HCT116 (cell line): ENCODE measurements around the gene TP53AIP1. TPM values are rescaled to one million over a fixed set of nuclear protein-coding genes. Genes with fewer than 3 reads are reported as not detected.

ENCODE experiments used
- ATAC-seq: fragments of 200-7000 bp; cut with Tn5 transposase; 2 replicates; pipeline ENCODE4 v1.9.1; 2020; ENCODE audit warnings: mild to moderate bottlenecking, moderate library complexity
- BruUV-seq: library from RNA; stranded (reverse); fragments of 400-500 nt; replicated peaks from 2 replicates; lab custom pipeline; 2021; lab: Mats Ljungman, UMichigan
- CTCF ChIA-PET: fragments of 300-600 bp; sonication (Branson Sonifier 250); formaldehyde crosslinking; loops from one replicate; lab custom pipeline; 2021; ENCODE audit warnings: antibody characterized with exemption; lab: Charles Lee
- POLR2A ChIA-PET: fragments of 300-600, 350-600 bp; sonication (Branson Sonifier 250); formaldehyde crosslinking; loops from one replicate; lab custom pipeline; 2021; ENCODE audit warnings: antibody characterized with exemption; lab: Charles Lee
- RAD21 ChIA-PET, 2 experiments: fragments of 300-600 bp; sonication (Branson Sonifier 250); formaldehyde crosslinking; loops; one replicate each; lab custom pipeline; 2023; ENCODE audit warnings: low total read pairs in 2 of 2; ENCODE audit not compliant: uncharacterized antibody in 2 of 2, unreplicated experiment in 2 of 2, low non-redundant PET in 1 of 2; lab: Charles Lee
- DNase-seq: peaks from one replicate; pipeline ENCODE4 v3.0.0-alpha.2; 2010; ENCODE audit warnings: low read depth, low spot score
- H2AFZ ChIP-seq: fragments of 200-600 bp; shearing (Covaris generic), sonication (generic); 2 replicates; pipeline ENCODE4 v1.6.1; 2017; ENCODE audit warnings: low read depth, mixed run types, mixed read lengths, antibody characterized with exemption, low read length; ENCODE audit not compliant: poor library complexity, severe bottlenecking
- H3K27ac ChIP-seq: 2 replicates; pipeline ENCODE4 v1.5.1; 2012; ENCODE audit warnings: low read depth, low read length
- H3K27me3 ChIP-seq: fragments of 200-600 bp; sonication (generic); 2 replicates; pipeline ENCODE4 v1.6.1; 2016; ENCODE audit warnings: mixed run types, low read length, mixed read lengths; ENCODE audit not compliant: insufficient read depth
- H3K36me3 ChIP-seq, 2 experiments: fragments of 200-500 bp in 1 of 2; fragments of 200-600 bp in 1 of 2; sonication (Bioruptor generic) in 1 of 2; sonication (generic) in 1 of 2; 2 replicates each; pipeline versions ENCODE4 v1.5.1 to v1.6.1; 2014 to 2016; ENCODE audit warnings: low read length in 2 of 2, inconsistent platforms in 1 of 2, mixed read lengths in 1 of 2, mixed run types in 1 of 2; ENCODE audit not compliant: insufficient read depth in 2 of 2, control insufficient read depth in 1 of 2
- H3K4me1 ChIP-seq, 2 experiments: fragments of 200-600 bp in 1 of 2; sonication (generic) in 1 of 2; 2 replicates each; pipeline versions ENCODE4 v1.5.1 to v1.6.1; 2012 to 2017; ENCODE audit warnings: low read length in 2 of 2, inconsistent platforms in 1 of 2, mild to moderate bottlenecking in 1 of 2, mixed read lengths in 1 of 2, mixed run types in 1 of 2, moderate library complexity in 1 of 2; ENCODE audit not compliant: insufficient read depth in 2 of 2, control insufficient read depth in 1 of 2
- H3K4me2 ChIP-seq: fragments of 200-600 bp; sonication (generic); 2 replicates; pipeline ENCODE4 v1.6.1; 2017; ENCODE audit warnings: mixed run types, low read length, mixed read lengths
- H3K4me3 ChIP-seq, 2 experiments: fragments of 200-600 bp in 1 of 2; sonication (generic) in 1 of 2; replicated peaks in 1 of 2; 2 replicates each; pipeline ENCODE4 v1.5.1; 2011 to 2016; ENCODE audit warnings: low read length in 2 of 2, control low read depth in 1 of 2, low read depth in 1 of 2, mild to moderate bottlenecking in 1 of 2, mixed read lengths in 1 of 2, mixed run types in 1 of 2
- H3K79me2 ChIP-seq: fragments of 200-600 bp; sonication (generic); 2 replicates; pipeline ENCODE4 v1.6.1; 2017; ENCODE audit warnings: mild to moderate bottlenecking, mixed run types, low read length, moderate library complexity, mixed read lengths; ENCODE audit not compliant: insufficient read depth
- H3K9ac ChIP-seq: fragments of 200-600 bp; sonication (generic); 2 replicates; pipeline ENCODE4 v1.6.1; 2016; ENCODE audit warnings: low read length, mixed read lengths
- H3K9me2 ChIP-seq: fragments of 200-600 bp; sonication (generic), shearing (Covaris generic); 2 replicates; pipeline ENCODE4 v1.6.1; 2017; ENCODE audit warnings: mixed run types, mild to moderate bottlenecking, moderate library complexity; ENCODE audit not compliant: insufficient read depth
- H3K9me3 ChIP-seq, 2 experiments: fragments of 200-500 bp in 1 of 2; fragments of 200-600 bp in 1 of 2; sonication (Bioruptor generic) in 1 of 2; sonication (generic) in 1 of 2; 2 replicates each; pipeline ENCODE4 v1.6.1; 2014 to 2017; ENCODE audit warnings: low read length in 2 of 2, mixed read lengths in 2 of 2, inconsistent platforms in 1 of 2, low read depth in 1 of 2, mild to moderate bottlenecking in 1 of 2, mixed run types in 1 of 2, moderate library complexity in 1 of 2; ENCODE audit not compliant: control insufficient read depth in 1 of 2, insufficient read depth in 1 of 2
- H4K20me1 ChIP-seq: fragments of 200-600 bp; sonication (generic), shearing (Covaris generic); 2 replicates; pipeline ENCODE4 v1.6.1; 2017; ENCODE audit warnings: mixed run types, mild to moderate bottlenecking, moderate library complexity; ENCODE audit not compliant: insufficient read depth
- ATF3 ChIP-seq: IDR thresholded peaks from 2 replicates; pipeline ENCODE4 v1.6.1; 2012
- CBX3 ChIP-seq: IDR thresholded peaks from 2 replicates; pipeline ENCODE4 v1.6.1; 2012; ENCODE audit warnings: low read depth
- CEBPB ChIP-seq: IDR thresholded peaks from 2 replicates; pipeline ENCODE4 v1.6.1; 2012; ENCODE audit warnings: low read depth
- EGR1 ChIP-seq: IDR thresholded peaks from 2 replicates; pipeline ENCODE4 v1.6.1; 2012; ENCODE audit warnings: low read depth
- EZH2 ChIP-seq: fragments of 200-600 bp; sonication (generic); IDR thresholded peaks from 2 replicates; pipeline ENCODE4 v1.6.1; 2017; ENCODE audit warnings: antibody characterized with exemption, mixed run types
- JUND ChIP-seq: IDR thresholded peaks from 2 replicates; pipeline ENCODE4 v1.6.1; 2012
- POLR2A ChIP-seq: IDR thresholded peaks from 2 replicates; pipeline ENCODE4 v1.7.0; 2011; ENCODE audit warnings: borderline replicate concordance; ENCODE audit not compliant: insufficient read depth, insufficient read length; ENCODE audit errors: extremely low read depth
- POLR2AphosphoS5 ChIP-seq: IDR thresholded peaks from 2 replicates; pipeline ENCODE4 v1.6.1; 2011; ENCODE audit warnings: mild to moderate bottlenecking, low read depth, low read length, moderate library complexity
- SIN3A ChIP-seq: IDR thresholded peaks from 2 replicates; pipeline ENCODE4 v1.6.1; 2012; ENCODE audit warnings: low read depth
- SP1 ChIP-seq: IDR thresholded peaks from 2 replicates; pipeline ENCODE4 v1.6.1; 2012; ENCODE audit warnings: low read depth
- SRF ChIP-seq: IDR thresholded peaks from 2 replicates; pipeline ENCODE4 v1.6.1; 2012; ENCODE audit warnings: low read depth
- TCF7L2 ChIP-seq: IDR thresholded peaks from 2 replicates; pipeline ENCODE4 v1.7.0; 2011; ENCODE audit warnings: borderline replicate concordance, inconsistent platforms; ENCODE audit not compliant: insufficient read depth, insufficient read length; ENCODE audit errors: extremely low read depth
- YY1 ChIP-seq: IDR thresholded peaks from 2 replicates; pipeline ENCODE4 v1.6.1; 2011; ENCODE audit warnings: low read length, low read depth, moderate library complexity, mild to moderate bottlenecking; ENCODE audit not compliant: insufficient replicate concordance; ENCODE audit errors: extremely low read depth
- ZFX ChIP-seq: fragments of 450-650 bp; IDR thresholded peaks from 2 replicates; pipeline ENCODE4 v1.6.1; 2017
- intact Hi-C: fragments of 100-400 bp; cut with micrococcal nuclease; formaldehyde crosslinking; loops from 2 replicates; pipeline ENCODE4 v1.10.0; 2022
- total RNA-seq: library from RNA; stranded (reverse); gene quantifications from one replicate; pipeline ENCODE4 v1.2.1, GENCODE V29; 2021; ENCODE audit not compliant: unreplicated experiment
- TF ChIP-seq, protein P1 (sequence below): IDR thresholded peaks from 2 replicates; pipeline ENCODE4 v1.6.1; 2011; ENCODE audit warnings: mild to moderate bottlenecking, low read length, moderate library complexity; ENCODE audit not compliant: insufficient replicate concordance; ENCODE audit errors: extremely low read depth

The TP53AIP1 gene
- total RNA-seq, 1 experiment from 2014 or later, result 0.15 TPM

- ATAC-seq (no peak), DNase-seq (no peak)
- ChIA-PET CTCF (no interaction called here), POLR2A (no interaction called here)
- no peaks in the 10 kb centered on the region for H3K36me3 ChIP-seq
- H3K9me3 ChIP-seq, result no peaks in the 10 kb centered on the region
- TF ChIP-seq SP1, result no peak
- TF ChIP-seq, all 23 proteins: peak for 0
- H3K27ac ChIP-seq, result no peak overlapping the region
- no peak overlapping the region for H3K9ac ChIP-seq
- no peaks in the 10 kb centered on the region for H4K20me1 ChIP-seq
- no peaks in the 10 kb centered on the region for H3K4me1 ChIP-seq
- no peak overlapping the region for H3K4me3 ChIP-seq
- H3K4me2 ChIP-seq, result no peak overlapping the region
- H3K27me3 ChIP-seq, result no peaks in the 10 kb centered on the region
- intact Hi-C loops, result no loop called here
- no peak overlapping the region for H2AFZ ChIP-seq
- H3K79me2 ChIP-seq, result no peaks in the 10 kb centered on the region
- H3K9me2 ChIP-seq, result no peaks in the 10 kb centered on the region
- RAD21 ChIA-PET, result no interaction called here
- no TSS peak for BruUV-seq
Measured at GRCh38 chr11:128924104-128924503, 18.6 kb downstream of the TP53AIP1 start.

DNA sequence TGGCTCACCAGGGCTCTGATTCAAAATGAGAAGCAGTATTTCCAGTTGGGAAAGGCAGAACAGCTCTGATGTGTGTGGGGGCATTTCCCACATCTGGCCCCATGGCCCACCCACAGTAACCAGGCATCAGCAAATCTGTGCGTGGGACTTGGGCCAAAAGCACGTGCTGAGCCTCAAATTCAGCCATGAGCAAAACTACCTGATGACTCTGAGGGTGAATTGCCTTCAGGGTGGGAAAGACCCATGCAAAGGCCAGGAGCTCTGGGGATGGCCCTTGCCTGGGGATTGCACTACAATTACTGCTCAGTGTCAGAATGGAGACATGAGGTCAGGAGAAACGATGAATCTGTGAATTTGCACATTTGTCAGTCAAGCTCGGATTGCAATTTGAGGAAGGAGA lies 20.9 kb downstream of the TP53AIP1 start:
- intact Hi-C loops, result no loop called here
- no peaks in the 10 kb centered on the region for H3K9me2 ChIP-seq
- H3K4me1 ChIP-seq, result no peaks in the 10 kb centered on the region
- H3K4me3 ChIP-seq, result no peak overlapping the region
- DNase-seq (no peak), ATAC-seq (no peak)
- no peaks in the 10 kb centered on the region for H3K9me3 ChIP-seq
- no peaks in the 10 kb centered on the region for H3K36me3 ChIP-seq
- no TSS peak for BruUV-seq
- H3K9ac ChIP-seq, result no peak overlapping the region
- H3K27me3 ChIP-seq, result no peaks in the 10 kb centered on the region
- POLR2A ChIA-PET, result no interaction called here
- TF ChIP-seq EZH2, result no peak
- no peak for TF ChIP-seq EGR1
- no peak for TF ChIP-seq SIN3A
- TF ChIP-seq SRF, result no peak
- TF ChIP-seq, protein P1, sequence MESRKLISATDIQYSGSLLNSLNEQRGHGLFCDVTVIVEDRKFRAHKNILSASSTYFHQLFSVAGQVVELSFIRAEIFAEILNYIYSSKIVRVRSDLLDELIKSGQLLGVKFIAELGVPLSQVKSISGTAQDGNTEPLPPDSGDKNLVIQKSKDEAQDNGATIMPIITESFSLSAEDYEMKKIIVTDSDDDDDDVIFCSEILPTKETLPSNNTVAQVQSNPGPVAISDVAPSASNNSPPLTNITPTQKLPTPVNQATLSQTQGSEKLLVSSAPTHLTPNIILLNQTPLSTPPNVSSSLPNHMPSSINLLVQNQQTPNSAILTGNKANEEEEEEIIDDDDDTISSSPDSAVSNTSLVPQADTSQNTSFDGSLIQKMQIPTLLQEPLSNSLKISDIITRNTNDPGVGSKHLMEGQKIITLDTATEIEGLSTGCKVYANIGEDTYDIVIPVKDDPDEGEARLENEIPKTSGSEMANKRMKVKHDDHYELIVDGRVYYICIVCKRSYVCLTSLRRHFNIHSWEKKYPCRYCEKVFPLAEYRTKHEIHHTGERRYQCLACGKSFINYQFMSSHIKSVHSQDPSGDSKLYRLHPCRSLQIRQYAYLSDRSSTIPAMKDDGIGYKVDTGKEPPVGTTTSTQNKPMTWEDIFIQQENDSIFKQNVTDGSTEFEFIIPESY, result no peak
- no peak for TF ChIP-seq TCF7L2
- no peak for TF ChIP-seq POLR2AphosphoS5
- TF ChIP-seq ATF3, result no peak
- TF ChIP-seq POLR2A, result no peak
- TF ChIP-seq CEBPB, result no peak
- no peak for TF ChIP-seq ZFX
- TF ChIP-seq CBX3, result no peak
- TF ChIP-seq YY1, result no peak
- TF ChIP-seq SP1, result no peak
- TF ChIP-seq JUND, result no peak
- RAD21 ChIA-PET, result no interaction called here
- no peak overlapping the region for H3K4me2 ChIP-seq
- H3K27ac ChIP-seq, result no peak overlapping the region
- H2AFZ ChIP-seq, result no peak overlapping the region
- no peaks in the 10 kb centered on the region for H3K79me2 ChIP-seq
- CTCF ChIA-PET, result no interaction called here
- H4K20me1 ChIP-seq, result no peaks in the 10 kb centered on the region
